Neural cell (in vitro differentiated cells): Measurements from ENCODE around the gene ZNHIT3. TPM values are rescaled to one million over a fixed set of nuclear protein-coding genes. Genes with fewer than 3 reads are reported as not detected.

ENCODE experiments used
- H2AFZ ChIP-seq: fragments of 200-600, 300-800 bp; sonication (generic), shearing (Covaris generic); 2 replicates; pipeline ENCODE4 v1.6.0; 2014; ENCODE audit warnings: low read depth, mild to moderate bottlenecking, antibody characterized with exemption, low read length, moderate library complexity
- H3F3A ChIP-seq: fragments of 200-600 bp; shearing (Covaris generic); 2 replicates; pipeline ENCODE4 v1.6.1; 2016; ENCODE audit warnings: mild to moderate bottlenecking, moderate library complexity, mixed read lengths, antibody characterized with exemption, low read length; ENCODE audit not compliant: insufficient read depth, poor library complexity, severe bottlenecking
- H3K27ac ChIP-seq: fragments of 200-600, 300-800 bp; sonication (generic), shearing (Covaris generic); 2 replicates; pipeline ENCODE4 v1.5.1; 2014; ENCODE audit warnings: mild to moderate bottlenecking, low read length, moderate library complexity
- H3K27me3 ChIP-seq: fragments of 300-800, 200-600 bp; sonication (generic), shearing (Covaris generic); 2 replicates; pipeline ENCODE4 v1.6.0; 2014; ENCODE audit warnings: mild to moderate bottlenecking, low read depth, low read length, moderate library complexity; ENCODE audit not compliant: insufficient read depth
- H3K36me3 ChIP-seq: fragments of 300-800, 200-600 bp; sonication (generic), shearing (Covaris generic); 2 replicates; pipeline ENCODE4 v1.5.1; 2014; ENCODE audit warnings: mild to moderate bottlenecking, antibody characterized with exemption, low read length, moderate library complexity; ENCODE audit not compliant: insufficient read depth
- H3K4me2 ChIP-seq: fragments of 300-800, 200-600 bp; sonication (generic), shearing (Covaris generic); 2 replicates; pipeline ENCODE4 v1.6.0; 2014; ENCODE audit warnings: mild to moderate bottlenecking, low read length
- H3K4me3 ChIP-seq: fragments of 300-800, 200-600 bp; sonication (generic), shearing (Covaris generic); 2 replicates; pipeline ENCODE4 v1.5.1; 2014; ENCODE audit warnings: mild to moderate bottlenecking, low read length, moderate library complexity
- H3K79me2 ChIP-seq: fragments of 200-600 bp; shearing (Covaris generic); replicated peaks from 2 replicates; pipeline ENCODE4 v1.6.0; 2014; ENCODE audit warnings: mild to moderate bottlenecking, low read length, moderate library complexity; ENCODE audit not compliant: insufficient read depth
- H3K9ac ChIP-seq: fragments of 300-800, 200-600 bp; sonication (generic), shearing (Covaris generic); 2 replicates; pipeline ENCODE4 v1.6.1; 2016; ENCODE audit warnings: mild to moderate bottlenecking, low read length, mixed read lengths
- H3K9me2 ChIP-seq: fragments of 200-600 bp; shearing (Covaris generic); 2 replicates; pipeline ENCODE4 v1.6.1; 2016; ENCODE audit warnings: mild to moderate bottlenecking, low read length, mixed read lengths; ENCODE audit not compliant: insufficient read depth
- H3K9me3 ChIP-seq: fragments of 200-600, 300-800 bp; sonication (generic), shearing (Covaris generic); 2 replicates; pipeline ENCODE4 v1.6.1; 2016; ENCODE audit warnings: mild to moderate bottlenecking, mixed run types, low read length, moderate library complexity, mixed read lengths
- H4K20me1 ChIP-seq: fragments of 200-600 bp; shearing (Covaris generic); 2 replicates; pipeline ENCODE4 v1.6.1; 2016; ENCODE audit warnings: mild to moderate bottlenecking, mixed run types; ENCODE audit not compliant: insufficient read depth
- EP300 ChIP-seq: fragments of 450-650 bp; conservative IDR thresholded peaks from 2 replicates; pipeline ENCODE4 v1.6.1; 2014; ENCODE audit warnings: antibody characterized with exemption, mild to moderate bottlenecking, moderate library complexity; ENCODE audit not compliant: poor library complexity, severe bottlenecking
- EZH2 ChIP-seq: fragments of 200-600, 300-800 bp; shearing (Covaris generic), sonication (generic); IDR thresholded peaks from 2 replicates; pipeline ENCODE4 v1.6.1; 2014; ENCODE audit warnings: antibody characterized with exemption, low read length, borderline replicate concordance, mild to moderate bottlenecking; ENCODE audit not compliant: insufficient read depth, poor library complexity, severe bottlenecking
- MXI1 ChIP-seq: fragments of 450-650 bp; conservative IDR thresholded peaks from 2 replicates; pipeline ENCODE4 v1.6.1; 2014; ENCODE audit warnings: antibody characterized with exemption, mild to moderate bottlenecking; ENCODE audit not compliant: poor library complexity, severe bottlenecking
- POLR2AphosphoS5 ChIP-seq: IDR thresholded peaks from 2 replicates; pipeline ENCODE4 v1.6.1; 2012
- RAD21 ChIP-seq: fragments of 450-650 bp; conservative IDR thresholded peaks from 2 replicates; pipeline ENCODE4 v1.6.1; 2014; ENCODE audit warnings: antibody characterized with exemption, mild to moderate bottlenecking, moderate library complexity
- SMC3 ChIP-seq: fragments of 450-650 bp; conservative IDR thresholded peaks from 2 replicates; pipeline ENCODE4 v1.6.1; 2014; ENCODE audit warnings: antibody characterized with exemption, mild to moderate bottlenecking, moderate library complexity; ENCODE audit not compliant: poor library complexity
- TAF1 ChIP-seq: IDR thresholded peaks from 2 replicates; pipeline ENCODE4 v1.6.1; 2012; ENCODE audit warnings: low read depth
- polyA plus RNA-seq: library from polyadenylated mRNA; depleted of rRNA; stranded (reverse); fragments of >200 nt; gene quantifications from 2 replicates; pipeline ENCODE4 v1.2.3, GENCODE V29; 2014
- TF ChIP-seq, protein P1 (sequence below): fragments of 450-650 bp; IDR thresholded peaks from 2 replicates; pipeline ENCODE4 v1.5.1; 2014; ENCODE audit warnings: antibody characterized with exemption, mild to moderate bottlenecking, moderate library complexity; ENCODE audit not compliant: poor library complexity, severe bottlenecking
- TF ChIP-seq, protein P2 (sequence below): IDR thresholded peaks from 2 replicates; pipeline ENCODE4 v1.6.1; 2012; ENCODE audit warnings: borderline replicate concordance

ZNHIT3 gene
- polyA plus RNA-seq, 1 donor from 2014 or later, result 226 TPM

DNA sequence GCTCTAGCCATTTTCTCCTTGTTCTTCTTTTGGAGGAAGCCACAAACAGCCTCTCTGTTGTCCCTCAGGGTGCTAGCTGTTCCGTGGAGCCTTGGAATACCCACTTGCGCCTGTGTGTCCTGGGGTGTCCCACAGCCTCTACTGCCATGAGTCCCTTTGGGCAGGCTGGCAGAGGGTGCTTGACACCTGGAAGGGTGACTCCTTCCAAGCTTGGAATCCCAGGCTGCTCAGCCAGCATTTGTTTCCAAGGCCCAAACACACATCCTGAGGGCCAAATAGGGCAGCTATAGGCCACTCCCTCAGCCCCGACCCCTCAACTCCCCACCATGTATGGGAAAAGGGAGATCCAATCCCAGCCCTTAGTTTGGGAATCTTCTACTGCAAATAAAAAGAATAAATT lies 14.9 kb downstream of the ZNHIT3 start:
- no peaks in the 10 kb centered on the region for H4K20me1 ChIP-seq
- H3K4me3 ChIP-seq, result no peak overlapping the region
- no peak overlapping the region for H3K4me2 ChIP-seq
- TF ChIP-seq, protein P1, sequence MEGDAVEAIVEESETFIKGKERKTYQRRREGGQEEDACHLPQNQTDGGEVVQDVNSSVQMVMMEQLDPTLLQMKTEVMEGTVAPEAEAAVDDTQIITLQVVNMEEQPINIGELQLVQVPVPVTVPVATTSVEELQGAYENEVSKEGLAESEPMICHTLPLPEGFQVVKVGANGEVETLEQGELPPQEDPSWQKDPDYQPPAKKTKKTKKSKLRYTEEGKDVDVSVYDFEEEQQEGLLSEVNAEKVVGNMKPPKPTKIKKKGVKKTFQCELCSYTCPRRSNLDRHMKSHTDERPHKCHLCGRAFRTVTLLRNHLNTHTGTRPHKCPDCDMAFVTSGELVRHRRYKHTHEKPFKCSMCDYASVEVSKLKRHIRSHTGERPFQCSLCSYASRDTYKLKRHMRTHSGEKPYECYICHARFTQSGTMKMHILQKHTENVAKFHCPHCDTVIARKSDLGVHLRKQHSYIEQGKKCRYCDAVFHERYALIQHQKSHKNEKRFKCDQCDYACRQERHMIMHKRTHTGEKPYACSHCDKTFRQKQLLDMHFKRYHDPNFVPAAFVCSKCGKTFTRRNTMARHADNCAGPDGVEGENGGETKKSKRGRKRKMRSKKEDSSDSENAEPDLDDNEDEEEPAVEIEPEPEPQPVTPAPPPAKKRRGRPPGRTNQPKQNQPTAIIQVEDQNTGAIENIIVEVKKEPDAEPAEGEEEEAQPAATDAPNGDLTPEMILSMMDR, result no peak
- no peak for TF ChIP-seq SMC3
- TF ChIP-seq EP300, result no peak
- no peak for TF ChIP-seq RAD21
- TF ChIP-seq TAF1, result no peak
- TF ChIP-seq POLR2AphosphoS5, result no peak
- TF ChIP-seq, protein P2, sequence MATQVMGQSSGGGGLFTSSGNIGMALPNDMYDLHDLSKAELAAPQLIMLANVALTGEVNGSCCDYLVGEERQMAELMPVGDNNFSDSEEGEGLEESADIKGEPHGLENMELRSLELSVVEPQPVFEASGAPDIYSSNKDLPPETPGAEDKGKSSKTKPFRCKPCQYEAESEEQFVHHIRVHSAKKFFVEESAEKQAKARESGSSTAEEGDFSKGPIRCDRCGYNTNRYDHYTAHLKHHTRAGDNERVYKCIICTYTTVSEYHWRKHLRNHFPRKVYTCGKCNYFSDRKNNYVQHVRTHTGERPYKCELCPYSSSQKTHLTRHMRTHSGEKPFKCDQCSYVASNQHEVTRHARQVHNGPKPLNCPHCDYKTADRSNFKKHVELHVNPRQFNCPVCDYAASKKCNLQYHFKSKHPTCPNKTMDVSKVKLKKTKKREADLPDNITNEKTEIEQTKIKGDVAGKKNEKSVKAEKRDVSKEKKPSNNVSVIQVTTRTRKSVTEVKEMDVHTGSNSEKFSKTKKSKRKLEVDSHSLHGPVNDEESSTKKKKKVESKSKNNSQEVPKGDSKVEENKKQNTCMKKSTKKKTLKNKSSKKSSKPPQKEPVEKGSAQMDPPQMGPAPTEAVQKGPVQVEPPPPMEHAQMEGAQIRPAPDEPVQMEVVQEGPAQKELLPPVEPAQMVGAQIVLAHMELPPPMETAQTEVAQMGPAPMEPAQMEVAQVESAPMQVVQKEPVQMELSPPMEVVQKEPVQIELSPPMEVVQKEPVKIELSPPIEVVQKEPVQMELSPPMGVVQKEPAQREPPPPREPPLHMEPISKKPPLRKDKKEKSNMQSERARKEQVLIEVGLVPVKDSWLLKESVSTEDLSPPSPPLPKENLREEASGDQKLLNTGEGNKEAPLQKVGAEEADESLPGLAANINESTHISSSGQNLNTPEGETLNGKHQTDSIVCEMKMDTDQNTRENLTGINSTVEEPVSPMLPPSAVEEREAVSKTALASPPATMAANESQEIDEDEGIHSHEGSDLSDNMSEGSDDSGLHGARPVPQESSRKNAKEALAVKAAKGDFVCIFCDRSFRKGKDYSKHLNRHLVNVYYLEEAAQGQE, result no peak
- no peaks in the 10 kb centered on the region for H3F3A ChIP-seq
- H3K9me2 ChIP-seq, result no peaks in the 10 kb centered on the region
- H3K79me2 ChIP-seq, result no peaks in the 10 kb centered on the region
- H3K27me3 ChIP-seq, result no peaks in the 10 kb centered on the region
- H3K9ac ChIP-seq, result no peak overlapping the region
- H3K9me3 ChIP-seq, result no peaks in the 10 kb centered on the region
- peaks cover 7% of the 10 kb centered on the region for H3K36me3 ChIP-seq
- no peak overlapping the region for H2AFZ ChIP-seq
- no peak overlapping the region for H3K27ac ChIP-seq

DNA sequence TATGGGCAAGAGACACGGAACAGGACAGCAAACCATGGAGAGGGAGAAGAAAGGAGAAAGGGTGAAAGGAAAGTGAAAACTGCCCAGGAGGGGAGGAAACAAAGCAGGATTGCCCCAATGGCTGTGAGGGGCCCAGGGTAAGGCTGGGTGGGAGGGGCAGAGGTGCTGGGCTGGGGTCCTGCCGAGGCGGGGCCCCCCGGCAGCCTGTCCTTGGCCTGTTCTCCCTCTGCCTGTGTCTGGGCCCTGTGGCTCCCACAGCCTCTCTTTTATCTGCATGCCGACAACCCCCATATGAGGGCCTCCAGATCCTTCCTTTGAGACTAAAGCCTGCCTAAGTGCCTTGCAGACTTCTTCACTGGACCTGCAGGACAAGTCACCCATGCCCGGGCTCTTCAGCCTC lies 15.5 kb downstream of the ZNHIT3 start:
- Histone ChIP-seq H3K4me2 (no peak overlapping the region), H3K9ac (no peak overlapping the region), H3K27me3 (no peaks in the 10 kb centered on the region), H3K4me3 (no peak overlapping the region), H4K20me1 (no peaks in the 10 kb centered on the region), H3K9me3 (no peaks in the 10 kb centered on the region), H3K79me2 (no peaks in the 10 kb centered on the region), H3K9me2 (no peaks in the 10 kb centered on the region), H3F3A (no peaks in the 10 kb centered on the region), H2AFZ (no peak overlapping the region), H3K27ac (no peak overlapping the region), H3K36me3 (peaks cover 7% of the 10 kb centered on the region)
- TF ChIP-seq EP300, result no peak
- TF ChIP-seq MXI1, result no peak
- TF ChIP-seq SMC3, result no peak
- TF ChIP-seq POLR2AphosphoS5, result no peak
- TF ChIP-seq, protein P2, result no peak
- TF ChIP-seq, protein P1, result no peak
- TF ChIP-seq TAF1, result no peak
- no peak for TF ChIP-seq RAD21
- no peak for TF ChIP-seq EZH2
